Right atrium auricular region (tissue), 2 donors: ENCODE measurements around the gene ACVR1B. TPM values are rescaled to one million over a fixed set of nuclear protein-coding genes. Genes with fewer than 3 reads are reported as not detected.
"Not testable (repeated sequence)": the region's sequence is repeated elsewhere in the genome, so short reads cannot be mapped to it uniquely, and the experiment has no call there.

Source experiments
- DNase-seq: peaks from one replicate; pipeline ENCODE4 v3.0.0-alpha.2; 2019; ENCODE audit warnings: low spot score
- H3K27ac ChIP-seq, 2 donors: fragments of 200-600 bp; sonication (generic); 1 replicate in 1 of 2; 2 replicates in 1 of 2; pipeline ENCODE4 v1.5.1; 2016 to 2019
- H3K27me3 ChIP-seq, 2 donors: fragments of 200-600 bp; sonication (generic); one replicate each; pipeline versions ENCODE4 v1.5.1 to v1.6.0; 2017 to 2019
- H3K36me3 ChIP-seq: fragments of 200-600 bp; sonication (generic); one replicate; pipeline ENCODE4 v1.5.1; 2016
- H3K4me1 ChIP-seq, 2 donors: fragments of 200-600 bp; sonication (generic); one replicate each; pipeline versions ENCODE4 v1.5.1 to v1.6.0; 2017 to 2019
- H3K4me3 ChIP-seq, 2 donors: fragments of 200-600 bp; sonication (generic); 1 replicate in 1 of 2; 2 replicates in 1 of 2; pipeline ENCODE4 v1.5.1; 2017 to 2019; ENCODE audit warnings: mild to moderate bottlenecking in 1 of 2, moderate library complexity in 1 of 2
- H3K9me3 ChIP-seq, 2 donors: fragments of 200-600 bp; sonication (generic); one replicate each; pipeline ENCODE4 v1.5.1; 2019
- total RNA-seq, 2 donors: library from RNA; depleted of rRNA; stranded (reverse); fragments of >200 nt; gene quantifications; one replicate each; pipeline ENCODE4 v1.1.0, GENCODE V29; 2016
- TF ChIP-seq, protein P1 (sequence below), 2 donors: fragments of 200-600 bp; sonication (generic); IDR thresholded peaks; one replicate each; pipeline ENCODE4 v1.5.1; 2019; ENCODE audit warnings: antibody characterized with exemption in 2 of 2

ACVR1B gene
- total RNA-seq, 2 donors from 2014 or later = 8.2 to 12.5 TPM

DNA sequence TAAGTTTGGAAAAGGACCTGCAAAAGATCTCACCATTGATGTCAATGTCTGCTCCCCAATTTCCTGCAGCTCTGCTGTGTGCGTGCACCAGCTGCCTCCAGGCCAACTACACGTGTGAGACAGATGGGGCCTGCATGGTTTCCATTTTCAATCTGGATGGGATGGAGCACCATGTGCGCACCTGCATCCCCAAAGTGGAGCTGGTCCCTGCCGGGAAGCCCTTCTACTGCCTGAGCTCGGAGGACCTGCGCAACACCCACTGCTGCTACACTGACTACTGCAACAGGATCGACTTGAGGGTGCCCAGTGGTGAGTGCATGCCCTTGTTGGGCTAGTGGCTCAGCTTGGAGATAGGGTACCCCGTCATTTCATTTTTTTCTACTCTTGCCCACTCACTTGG lies 23.7 kb downstream of the ACVR1B start:
- no peak for DNase-seq
- peaks cover 6 to 29% of the 10 kb centered on the region in 2 donors for H3K4me1 ChIP-seq
- H3K36me3 ChIP-seq = peaks cover 27% of the 10 kb centered on the region
- TF ChIP-seq, protein P1, sequence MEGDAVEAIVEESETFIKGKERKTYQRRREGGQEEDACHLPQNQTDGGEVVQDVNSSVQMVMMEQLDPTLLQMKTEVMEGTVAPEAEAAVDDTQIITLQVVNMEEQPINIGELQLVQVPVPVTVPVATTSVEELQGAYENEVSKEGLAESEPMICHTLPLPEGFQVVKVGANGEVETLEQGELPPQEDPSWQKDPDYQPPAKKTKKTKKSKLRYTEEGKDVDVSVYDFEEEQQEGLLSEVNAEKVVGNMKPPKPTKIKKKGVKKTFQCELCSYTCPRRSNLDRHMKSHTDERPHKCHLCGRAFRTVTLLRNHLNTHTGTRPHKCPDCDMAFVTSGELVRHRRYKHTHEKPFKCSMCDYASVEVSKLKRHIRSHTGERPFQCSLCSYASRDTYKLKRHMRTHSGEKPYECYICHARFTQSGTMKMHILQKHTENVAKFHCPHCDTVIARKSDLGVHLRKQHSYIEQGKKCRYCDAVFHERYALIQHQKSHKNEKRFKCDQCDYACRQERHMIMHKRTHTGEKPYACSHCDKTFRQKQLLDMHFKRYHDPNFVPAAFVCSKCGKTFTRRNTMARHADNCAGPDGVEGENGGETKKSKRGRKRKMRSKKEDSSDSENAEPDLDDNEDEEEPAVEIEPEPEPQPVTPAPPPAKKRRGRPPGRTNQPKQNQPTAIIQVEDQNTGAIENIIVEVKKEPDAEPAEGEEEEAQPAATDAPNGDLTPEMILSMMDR (IDR thresholded peaks at IDR 0.05) = no peak
- H3K9me3 ChIP-seq = no peaks in the 10 kb centered on the region
- no peak overlapping the region for H3K27ac ChIP-seq
- no peak overlapping the region for H3K4me3 ChIP-seq
- H3K27me3 ChIP-seq = no peaks in the 10 kb centered on the region

DNA sequence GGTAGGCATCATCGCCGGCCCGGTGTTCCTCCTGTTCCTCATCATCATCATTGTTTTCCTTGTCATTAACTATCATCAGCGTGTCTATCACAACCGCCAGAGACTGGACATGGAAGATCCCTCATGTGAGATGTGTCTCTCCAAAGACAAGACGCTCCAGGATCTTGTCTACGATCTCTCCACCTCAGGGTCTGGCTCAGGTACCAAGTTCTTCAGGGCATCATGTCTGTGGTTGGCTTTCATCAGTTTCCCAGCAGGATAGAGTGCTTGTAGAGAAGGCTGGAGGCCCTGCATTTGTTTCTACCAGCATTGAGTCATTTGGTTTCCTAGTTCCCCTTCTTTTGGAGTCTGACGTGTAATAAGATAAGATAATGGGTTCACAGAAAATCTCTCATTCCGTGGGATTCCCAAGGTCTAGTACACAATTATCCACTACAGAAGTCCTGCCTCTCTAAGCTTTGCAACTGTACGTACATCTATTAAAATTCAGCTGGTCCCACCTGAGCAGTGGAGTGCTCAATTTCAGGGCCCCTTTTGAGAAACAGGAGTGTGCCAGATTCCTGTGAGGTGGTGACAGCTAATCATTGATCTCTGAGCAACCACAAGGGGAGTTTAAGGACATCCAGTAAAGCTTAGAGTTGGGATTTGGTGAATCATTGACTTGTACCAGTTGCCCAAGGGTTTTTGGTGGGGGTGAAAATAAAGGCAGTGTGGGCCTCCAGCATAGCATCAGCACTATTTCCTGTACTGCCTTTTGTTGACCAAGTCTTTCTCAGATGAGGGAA lies 25.1 kb downstream of the ACVR1B start:
- DNase-seq = no peak
- Histone ChIP-seq H3K27me3 (no peaks in the 10 kb centered on the region), H3K36me3 (peaks cover 39% of the 10 kb centered on the region), H3K9me3 (no peaks in the 10 kb centered on the region), H3K4me3 (no peak overlapping the region), H3K27ac (no peak overlapping the region), H3K4me1 (peaks cover 6 to 29% of the 10 kb centered on the region in 2 donors)
- TF ChIP-seq, protein P1 (IDR thresholded peaks at IDR 0.05) = no peak

DNA sequence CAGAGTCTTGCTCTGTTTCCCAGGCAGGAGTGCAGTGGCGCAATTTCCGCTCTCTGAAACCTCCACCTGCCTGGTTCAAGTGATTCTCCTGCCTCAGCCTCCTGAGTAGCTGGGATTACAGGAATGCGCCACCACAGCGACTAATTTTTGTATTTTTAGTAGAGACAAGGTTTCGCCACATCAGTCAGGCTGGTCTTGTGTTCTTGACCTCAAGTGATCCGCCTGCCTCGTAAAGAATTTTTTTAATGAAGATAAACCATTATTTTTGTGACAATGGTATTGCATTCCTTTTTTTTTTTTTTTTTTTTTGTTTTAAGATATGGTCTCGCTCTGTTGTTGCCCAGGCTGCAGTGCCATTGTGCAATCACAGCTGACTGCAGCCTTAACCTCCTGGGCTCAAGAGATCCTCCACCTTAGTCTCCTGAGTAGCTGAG lies 25.8 kb downstream of the ACVR1B start:
- no peak overlapping the region for H3K27ac ChIP-seq
- H3K36me3 ChIP-seq = peaks cover 46% of the 10 kb centered on the region
- DNase-seq = no peak
- no peaks in the 10 kb centered on the region for H3K27me3 ChIP-seq
- H3K4me1 ChIP-seq = peaks cover 0 to 25% of the 10 kb centered on the region in 2 donors
- no peaks in the 10 kb centered on the region for H3K9me3 ChIP-seq
- TF ChIP-seq, protein P1 (IDR thresholded peaks at IDR 0.05) = no peak
- H3K4me3 ChIP-seq = no peak overlapping the region

DNA sequence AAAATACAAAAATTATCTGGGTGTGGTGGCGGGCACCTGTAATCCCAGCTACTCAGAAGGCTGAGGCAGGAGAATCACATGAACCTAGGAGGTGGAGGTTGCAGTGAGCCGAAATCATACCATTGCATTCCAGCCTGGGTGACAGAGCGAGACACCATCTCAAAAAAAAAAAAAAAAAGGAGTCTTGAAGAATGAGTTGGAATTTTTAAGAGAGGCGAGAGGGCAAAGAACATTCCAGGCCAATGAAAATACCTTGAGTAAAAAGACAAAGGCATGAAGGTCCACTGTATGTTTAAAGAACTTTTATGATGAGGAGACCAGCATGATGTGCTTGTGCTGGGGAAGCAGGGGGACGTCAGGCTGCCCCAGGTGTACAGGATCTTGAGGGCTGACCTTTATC lies 27.8 kb downstream of the ACVR1B start:
- H3K4me3 ChIP-seq, H3K9me3 ChIP-seq, H3K4me1 ChIP-seq, H3K27me3 ChIP-seq, DNase-seq, H3K27ac ChIP-seq: not testable (repeated sequence)
- peaks cover 66% of the 10 kb centered on the region for H3K36me3 ChIP-seq

DNA sequence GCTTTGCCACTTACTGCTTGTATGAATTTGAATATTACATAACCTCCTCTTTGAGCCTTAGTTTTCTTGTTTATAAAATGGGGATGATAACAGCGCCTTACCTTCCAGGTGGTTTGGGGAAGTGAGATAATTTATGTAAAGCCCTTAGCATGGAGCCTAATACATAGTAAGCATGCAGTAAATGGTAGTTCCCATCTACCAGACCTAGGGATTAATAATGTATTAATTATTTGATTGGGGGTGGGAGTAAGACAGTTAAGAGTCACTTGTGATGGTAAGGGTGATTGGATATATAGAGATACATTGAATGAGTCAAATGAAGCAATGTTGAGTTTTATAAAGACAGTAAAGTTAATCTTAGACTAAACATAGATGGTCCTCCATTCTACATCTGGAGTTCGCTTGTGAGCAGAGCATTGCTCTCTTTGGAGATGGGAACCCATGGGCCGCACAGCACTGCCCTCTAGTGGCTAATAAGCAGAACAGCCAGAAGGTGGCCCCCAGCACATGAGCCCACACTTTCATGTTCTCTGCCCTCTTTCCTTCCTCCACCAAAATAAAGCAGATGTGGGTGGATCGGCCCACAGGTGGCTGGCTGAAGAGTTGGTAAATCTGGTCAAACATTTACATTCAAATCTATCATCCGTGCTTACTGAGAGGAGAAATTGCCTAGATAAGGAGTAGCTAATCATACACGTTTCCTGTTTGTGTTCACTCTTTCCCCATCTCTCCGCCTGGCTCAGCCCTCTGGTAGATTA lies 28.7 kb downstream of the ACVR1B start:
- Histone ChIP-seq H3K9me3 (no peaks in the 10 kb centered on the region), H3K4me1 (no peaks in the 10 kb centered on the region), H3K36me3 (peaks cover 74% of the 10 kb centered on the region), H3K27me3 (no peaks in the 10 kb centered on the region), H3K4me3 (no peak overlapping the region), H3K27ac (no peak overlapping the region)
- no peak for DNase-seq
- TF ChIP-seq, protein P1 (IDR thresholded peaks at IDR 0.05) = peak; percentile 96 to 98

DNA sequence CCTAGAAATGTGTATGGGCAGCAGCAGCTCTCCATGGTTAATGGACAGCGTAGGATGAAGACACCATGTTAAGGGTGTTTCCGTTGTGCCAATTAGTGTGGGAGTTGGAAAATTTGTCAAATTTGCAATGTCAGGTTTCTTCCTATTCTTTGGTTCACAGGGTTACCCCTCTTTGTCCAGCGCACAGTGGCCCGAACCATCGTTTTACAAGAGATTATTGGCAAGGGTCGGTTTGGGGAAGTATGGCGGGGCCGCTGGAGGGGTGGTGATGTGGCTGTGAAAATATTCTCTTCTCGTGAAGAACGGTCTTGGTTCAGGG lies 29.3 kb downstream of the ACVR1B start:
- H3K9me3 ChIP-seq = no peaks in the 10 kb centered on the region
- TF ChIP-seq, protein P1 (IDR thresholded peaks at IDR 0.05) = no peak
- H3K27me3 ChIP-seq = no peaks in the 10 kb centered on the region
- no peak overlapping the region for H3K4me3 ChIP-seq
- peaks cover 74% of the 10 kb centered on the region for H3K36me3 ChIP-seq
- no peaks in the 10 kb centered on the region for H3K4me1 ChIP-seq
- DNase-seq = no peak
- H3K27ac ChIP-seq = no peak overlapping the region
